Measurements from ENCODE around the gene RGP1. TPM values are rescaled to one million over a fixed set of nuclear protein-coding genes. Genes with fewer than 3 reads are reported as not detected.

The RGP1 gene
- polyA plus RNA-seq, 1 experiment: 19.7 TPM

DNA sequence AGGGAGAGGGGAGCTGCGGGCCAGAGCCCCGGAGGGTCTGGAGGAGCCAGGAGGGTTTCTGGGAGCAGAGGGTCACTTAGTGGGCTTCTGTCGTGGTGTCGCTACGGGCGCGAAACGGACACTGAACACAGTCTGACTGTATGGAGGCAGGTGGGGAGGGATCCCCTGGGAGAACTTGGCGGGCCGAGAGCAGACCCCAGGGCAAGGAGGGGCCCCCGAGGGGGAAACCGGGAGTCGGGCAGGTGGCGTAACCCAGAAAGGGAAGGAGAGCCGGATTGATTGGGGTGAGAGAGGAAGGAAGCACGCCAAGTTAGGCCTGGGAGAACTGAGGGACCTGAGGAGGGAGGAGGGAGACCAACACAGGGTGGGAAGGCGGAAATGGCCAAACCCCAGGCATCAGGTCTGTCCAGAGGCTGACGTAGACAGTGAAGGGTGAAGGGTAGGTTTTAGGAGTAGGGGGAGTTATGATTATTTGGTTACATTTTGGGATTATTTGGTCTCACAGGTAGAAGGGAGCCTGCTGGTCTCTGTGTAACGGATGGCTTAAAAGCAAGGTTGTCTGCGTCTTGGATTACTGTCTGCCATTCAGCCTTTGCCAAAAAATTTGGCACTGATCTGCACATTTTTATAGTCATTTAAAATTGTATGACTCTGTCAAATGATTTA lies 8.3 kb downstream of the RGP1 start:
- TF ChIP-seq, protein P1, sequence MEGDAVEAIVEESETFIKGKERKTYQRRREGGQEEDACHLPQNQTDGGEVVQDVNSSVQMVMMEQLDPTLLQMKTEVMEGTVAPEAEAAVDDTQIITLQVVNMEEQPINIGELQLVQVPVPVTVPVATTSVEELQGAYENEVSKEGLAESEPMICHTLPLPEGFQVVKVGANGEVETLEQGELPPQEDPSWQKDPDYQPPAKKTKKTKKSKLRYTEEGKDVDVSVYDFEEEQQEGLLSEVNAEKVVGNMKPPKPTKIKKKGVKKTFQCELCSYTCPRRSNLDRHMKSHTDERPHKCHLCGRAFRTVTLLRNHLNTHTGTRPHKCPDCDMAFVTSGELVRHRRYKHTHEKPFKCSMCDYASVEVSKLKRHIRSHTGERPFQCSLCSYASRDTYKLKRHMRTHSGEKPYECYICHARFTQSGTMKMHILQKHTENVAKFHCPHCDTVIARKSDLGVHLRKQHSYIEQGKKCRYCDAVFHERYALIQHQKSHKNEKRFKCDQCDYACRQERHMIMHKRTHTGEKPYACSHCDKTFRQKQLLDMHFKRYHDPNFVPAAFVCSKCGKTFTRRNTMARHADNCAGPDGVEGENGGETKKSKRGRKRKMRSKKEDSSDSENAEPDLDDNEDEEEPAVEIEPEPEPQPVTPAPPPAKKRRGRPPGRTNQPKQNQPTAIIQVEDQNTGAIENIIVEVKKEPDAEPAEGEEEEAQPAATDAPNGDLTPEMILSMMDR (IDR thresholded peaks at IDR 0.05; ENCODE audit: insufficient read depth, low read depth, low read length): no peak
- H3K36me3 ChIP-seq (ENCODE audit: control insufficient read depth, insufficient read depth, low read length): peaks cover 13% of the 10 kb centered on the region
- DNase-seq (ENCODE audit: low read depth): no peak
- CTCF ChIA-PET: interaction anchor here (1.0 to 2.1 kb wide), 5 partner anchors 8 to 18 kb away, joined by 4 to 6 read pairs (median 5); partner anchors contain the start of genes GBA2 and RGP1
- no peaks in the 10 kb centered on the region for H3K27me3 ChIP-seq (ENCODE audit: control insufficient read depth, insufficient read depth, low read length)
- H3K4me3 ChIP-seq (ENCODE audit: low read depth, low read length): peak overlapping the region; percentile 49
- POLR2A ChIA-PET: interaction anchor here (0.6 kb wide), 1 partner anchor 645 kb away, joined by 7 read pairs; no protein-coding TSS in a partner anchor

DNA sequence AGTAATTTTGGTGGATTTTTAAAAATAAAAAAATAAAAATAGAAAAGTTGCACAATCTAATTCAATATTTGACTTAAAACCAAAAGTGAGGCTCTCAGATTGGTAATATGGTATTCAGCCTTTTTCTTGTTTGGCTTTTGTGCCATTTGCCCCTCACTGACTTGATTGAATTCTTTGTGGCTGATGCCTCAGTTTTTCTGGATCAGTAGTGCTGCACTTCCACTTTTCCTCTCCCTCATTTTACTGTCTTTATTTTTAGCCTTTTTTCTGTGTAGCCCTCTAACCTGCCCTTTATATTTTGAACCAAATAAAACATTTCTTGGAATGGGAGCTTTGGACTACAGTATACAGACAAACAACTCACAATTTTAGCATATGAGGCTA lies 8.8 kb downstream of the RGP1 start:
- peaks cover 11% of the 10 kb centered on the region for H3K36me3 ChIP-seq (ENCODE audit: control insufficient read depth, insufficient read depth, low read length)
- no peak overlapping the region for H3K4me3 ChIP-seq (ENCODE audit: low read depth, low read length)
- H3K27me3 ChIP-seq (ENCODE audit: control insufficient read depth, insufficient read depth, low read length): no peaks in the 10 kb centered on the region
- TF ChIP-seq, protein P1 (IDR thresholded peaks at IDR 0.05; ENCODE audit: insufficient read depth, low read depth, low read length): no peak
- CTCF ChIA-PET: interaction anchor here (0.6 to 2.1 kb wide), 2 partner anchors 10 to 13 kb away, joined by 3 to 5 read pairs; partner anchors contain the start of genes GBA2 and RGP1
- DNase-seq (ENCODE audit: low read depth): no peak
- POLR2A ChIA-PET: interaction anchor here (0.7 kb wide), 1 partner anchor 21 kb away, joined by 3 read pairs; no protein-coding TSS in a partner anchor

DNA sequence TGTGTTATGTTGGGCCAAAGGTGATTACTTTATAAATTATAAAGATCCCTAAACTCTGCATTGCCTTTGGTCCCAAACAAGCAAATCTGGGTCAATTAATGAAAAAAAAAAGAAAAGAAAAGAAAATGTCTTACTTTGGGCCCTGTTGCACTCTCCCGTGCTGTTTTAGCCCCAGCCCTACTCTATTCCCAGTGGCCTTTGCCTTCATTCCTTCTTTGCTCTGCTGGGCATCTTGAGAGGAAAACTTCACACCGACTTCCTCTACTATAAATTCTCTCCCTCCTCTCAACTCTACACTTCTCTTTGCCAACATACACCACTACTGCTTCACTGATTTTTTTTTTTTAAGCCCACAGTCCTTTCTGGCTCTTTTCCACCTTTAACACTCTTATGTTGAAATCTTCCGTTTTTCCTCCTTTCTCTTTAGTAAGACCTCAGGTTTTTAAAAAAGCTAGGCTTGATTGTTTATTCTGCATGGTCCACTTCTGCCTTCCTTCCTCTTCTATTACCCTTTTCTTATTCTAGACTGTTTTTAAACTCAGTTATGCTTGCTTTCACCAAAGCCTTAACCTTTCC lies 9.5 kb downstream of the RGP1 start:
- ChIA-PET POLR2A (interaction anchor here (0.7 kb wide), 1 partner anchor 20 kb away, joined by 3 read pairs; no protein-coding TSS in a partner anchor), CTCF (interaction anchor here (0.6 kb wide), 1 partner anchor 12 kb away, joined by 3 read pairs; no protein-coding TSS in a partner anchor)
- H3K27me3 ChIP-seq (ENCODE audit: control insufficient read depth, insufficient read depth, low read length): no peaks in the 10 kb centered on the region
- TF ChIP-seq, protein P1 (IDR thresholded peaks at IDR 0.05; ENCODE audit: insufficient read depth, low read depth, low read length): no peak
- peaks cover 6% of the 10 kb centered on the region for H3K36me3 ChIP-seq (ENCODE audit: control insufficient read depth, insufficient read depth, low read length)
- no peak overlapping the region for H3K4me3 ChIP-seq (ENCODE audit: low read depth, low read length)
- no peak for DNase-seq (ENCODE audit: low read depth)

DNA sequence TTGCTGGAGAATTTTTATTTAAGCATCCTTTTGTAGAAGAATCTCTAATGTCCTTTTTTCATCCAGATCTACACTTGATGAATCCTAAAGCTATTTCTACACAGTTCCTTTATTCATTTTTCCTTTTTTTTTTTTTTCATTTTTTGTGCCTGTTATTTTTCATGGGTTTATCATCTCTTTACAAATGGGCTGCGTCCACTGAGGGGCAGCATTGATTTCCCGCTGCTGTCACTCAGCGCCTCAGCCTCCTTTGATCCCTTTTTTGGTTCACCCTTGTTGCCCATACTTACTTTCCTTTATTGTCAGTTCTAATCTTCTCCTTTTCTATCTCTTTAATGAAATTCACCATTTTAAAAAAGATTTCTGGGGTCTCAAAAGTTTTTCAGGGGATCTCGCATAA lies 10.7 kb downstream of the RGP1 start:
- POLR2A ChIA-PET: no interaction called here

DNA sequence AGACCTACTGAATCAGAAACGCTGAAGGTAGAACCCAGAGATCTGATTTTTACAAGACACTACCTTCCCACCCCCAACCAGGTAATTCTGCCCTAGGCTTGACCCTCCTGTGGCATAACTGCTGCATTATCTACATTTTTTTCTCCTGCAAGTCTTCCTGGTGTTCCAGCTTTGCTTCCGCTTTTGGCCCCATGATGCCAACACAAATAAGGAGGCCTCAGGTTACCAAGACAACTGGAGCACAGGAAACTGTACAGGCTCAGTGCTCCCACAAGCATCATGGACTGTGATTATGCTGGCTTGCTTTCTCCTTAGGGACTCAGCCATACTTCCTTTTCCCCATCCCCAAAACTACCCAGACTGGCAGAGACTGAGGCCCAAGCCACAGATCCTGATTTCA lies 11.6 kb downstream of the RGP1 start:
- no peak overlapping the region for H3K4me3 ChIP-seq (ENCODE audit: low read depth, low read length)
- no peak for DNase-seq (ENCODE audit: low read depth)
- no peaks in the 10 kb centered on the region for H3K27me3 ChIP-seq (ENCODE audit: control insufficient read depth, insufficient read depth, low read length)
- ChIA-PET POLR2A (no interaction called here), CTCF (interaction anchor here (1.2 to 2.2 kb wide), 4 partner anchors 10 to 113 kb away, joined by 3 to 6 read pairs (median 4); no protein-coding TSS in a partner anchor)
- TF ChIP-seq, protein P1 (IDR thresholded peaks at IDR 0.05; ENCODE audit: insufficient read depth, low read depth, low read length): no peak
- H3K36me3 ChIP-seq (ENCODE audit: control insufficient read depth, insufficient read depth, low read length): no peaks in the 10 kb centered on the region

More for the DNA sequence above, 10.7 kb downstream of the RGP1 start:
- CTCF ChIA-PET: interaction anchor here (1.6 kb wide), 1 partner anchor 11 kb away, joined by 5 read pairs; no protein-coding TSS in a partner anchor
- DNase-seq (ENCODE audit: low read depth): no peak
- H3K27me3 ChIP-seq (ENCODE audit: control insufficient read depth, insufficient read depth, low read length): no peaks in the 10 kb centered on the region
- no peak overlapping the region for H3K4me3 ChIP-seq (ENCODE audit: low read depth, low read length)
- TF ChIP-seq, protein P1 (IDR thresholded peaks at IDR 0.05; ENCODE audit: insufficient read depth, low read depth, low read length): no peak
- no peaks in the 10 kb centered on the region for H3K36me3 ChIP-seq (ENCODE audit: control insufficient read depth, insufficient read depth, low read length)
